GM18867 (cell line): ENCODE results near the gene ITGA8.
"Not testable (repeated sequence)": the region's sequence is repeated elsewhere in the genome, so short reads cannot be mapped to it uniquely, and the experiment has no call there.

ENCODE experiments used
- ATAC-seq: cut with Tn5 transposase; IDR thresholded peaks from one replicate; pipeline ENCODE4 v1.9.1; 2021; ENCODE audit warnings: mild to moderate bottlenecking, moderate library complexity; ENCODE audit not compliant: unreplicated experiment

ITGA8 gene

DNA sequence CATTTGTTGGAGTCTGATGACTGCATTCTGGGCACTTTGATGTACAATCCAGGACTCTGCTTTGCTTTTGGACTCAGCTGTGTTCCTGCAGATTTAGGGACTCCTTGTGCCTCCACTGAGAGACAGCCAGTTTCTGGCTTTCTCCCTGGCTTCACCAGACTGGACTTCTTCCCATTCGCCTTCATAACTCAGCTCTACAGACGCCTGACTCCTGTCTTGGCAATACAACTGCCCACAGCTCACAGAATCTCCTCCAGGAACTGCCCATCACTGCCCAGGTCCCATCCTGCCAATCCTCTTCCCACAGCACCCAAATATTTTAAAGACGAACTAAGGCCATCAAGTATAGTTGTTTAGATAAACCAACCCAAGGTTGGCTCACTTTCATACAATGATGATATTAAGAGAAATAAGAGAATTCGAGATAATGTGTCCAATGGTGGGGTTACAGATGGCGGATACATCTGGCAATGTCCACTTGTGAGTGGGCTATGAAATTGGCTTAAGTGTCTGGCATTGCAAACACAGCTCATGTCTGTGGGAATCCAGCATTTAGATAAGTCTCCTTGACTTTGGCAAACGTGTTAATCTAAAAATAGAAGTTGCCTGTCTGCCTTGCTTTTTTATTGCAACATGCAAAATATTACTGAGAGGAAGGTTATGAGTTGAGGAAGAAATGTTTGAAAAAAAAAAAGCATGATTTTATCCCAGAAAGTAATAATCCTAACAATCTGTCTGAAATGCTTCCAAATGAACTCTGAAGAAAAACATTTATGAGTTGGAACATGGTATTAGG lies 95.1 kb downstream of the ITGA8 start:
- ATAC-seq = no peak

DNA sequence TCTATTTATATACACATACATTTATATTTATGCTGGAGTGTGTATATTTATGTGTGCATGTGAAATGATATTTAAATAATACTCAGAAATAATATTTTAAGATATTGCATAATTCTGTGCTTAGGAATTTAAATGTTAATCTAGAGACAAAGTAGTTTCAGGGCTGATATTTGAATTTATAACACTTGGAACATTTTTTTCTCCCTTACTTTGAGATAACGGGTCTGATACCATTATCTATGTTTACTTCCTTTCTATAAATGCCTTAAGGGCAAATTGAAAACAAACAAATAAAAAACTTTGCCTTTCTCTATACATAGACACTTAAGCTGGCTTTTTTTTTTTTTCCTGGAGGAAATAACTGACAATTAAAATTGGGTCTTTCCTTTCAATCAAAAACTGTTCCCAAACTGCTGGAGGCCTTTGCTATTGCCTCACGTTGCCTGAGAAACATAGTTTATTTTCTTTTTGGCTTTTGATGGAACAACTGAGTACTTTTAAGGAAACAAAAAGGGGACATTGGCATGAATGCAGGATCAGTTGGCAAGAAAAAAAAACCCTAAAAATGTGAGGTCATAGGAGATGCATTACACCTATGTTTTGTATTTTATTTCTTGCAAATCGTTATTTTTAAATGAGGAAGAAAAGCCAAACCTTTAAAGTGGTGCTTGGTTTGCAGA lies 98.7 kb downstream of the ITGA8 start:
- ATAC-seq = no peak

DNA sequence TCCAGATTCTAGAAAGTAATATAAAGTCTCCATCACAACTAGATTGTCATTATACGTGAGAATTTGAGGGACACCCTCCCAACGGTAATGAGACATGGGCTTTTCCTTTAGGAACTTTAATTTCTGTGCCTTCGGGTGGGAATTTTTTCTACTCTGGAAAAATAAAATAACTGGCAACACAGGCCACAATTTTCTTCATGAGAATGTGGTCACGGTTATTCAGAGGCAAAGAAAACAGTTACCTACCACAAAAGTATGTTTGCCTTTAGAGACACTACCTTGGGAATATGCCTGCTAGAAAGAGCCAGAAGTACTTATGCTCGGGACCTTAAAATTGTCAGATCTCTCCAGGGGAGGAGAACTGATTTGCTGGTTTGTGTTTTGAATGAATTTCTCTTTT lies 99.4 kb downstream of the ITGA8 start:
- ATAC-seq = no peak

DNA sequence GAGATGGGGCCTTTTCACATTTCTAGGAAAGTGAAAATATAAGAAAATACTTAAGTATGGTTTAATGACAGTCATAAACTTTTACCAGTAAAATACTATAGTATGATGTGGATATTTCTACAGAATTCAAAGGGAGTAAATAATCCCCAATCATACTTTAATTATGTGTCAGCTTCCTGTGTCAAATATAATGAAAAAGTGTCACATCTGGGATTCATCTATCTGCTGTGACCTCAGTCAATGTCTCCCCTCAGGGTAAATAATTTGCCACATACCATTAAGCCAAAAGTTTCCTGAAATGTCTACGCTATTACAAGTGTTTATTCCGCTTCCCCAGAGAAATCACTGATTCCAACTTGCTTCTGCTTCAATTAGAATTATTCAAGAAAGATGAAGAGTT lies 110.5 kb downstream of the ITGA8 start:
- no peak for ATAC-seq

DNA sequence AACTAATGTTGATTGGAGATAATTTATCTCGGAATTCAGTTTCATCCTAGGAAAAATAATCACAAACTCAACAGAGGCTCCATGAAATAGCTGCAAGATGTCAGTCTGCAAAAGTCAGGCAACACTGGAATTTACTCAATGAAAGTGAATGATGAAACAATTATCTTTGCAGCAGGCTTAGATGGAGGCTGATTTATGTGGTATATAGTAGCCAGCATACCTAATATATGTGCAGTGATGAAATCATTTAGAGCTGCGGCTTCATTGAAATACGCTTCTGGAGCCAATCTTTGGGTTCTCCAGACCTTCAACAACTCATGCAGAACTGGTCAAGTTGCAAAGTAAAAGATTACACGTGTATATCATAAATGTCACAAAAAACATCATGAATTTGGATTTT lies 113.3 kb downstream of the ITGA8 start:
- no peak for ATAC-seq

DNA sequence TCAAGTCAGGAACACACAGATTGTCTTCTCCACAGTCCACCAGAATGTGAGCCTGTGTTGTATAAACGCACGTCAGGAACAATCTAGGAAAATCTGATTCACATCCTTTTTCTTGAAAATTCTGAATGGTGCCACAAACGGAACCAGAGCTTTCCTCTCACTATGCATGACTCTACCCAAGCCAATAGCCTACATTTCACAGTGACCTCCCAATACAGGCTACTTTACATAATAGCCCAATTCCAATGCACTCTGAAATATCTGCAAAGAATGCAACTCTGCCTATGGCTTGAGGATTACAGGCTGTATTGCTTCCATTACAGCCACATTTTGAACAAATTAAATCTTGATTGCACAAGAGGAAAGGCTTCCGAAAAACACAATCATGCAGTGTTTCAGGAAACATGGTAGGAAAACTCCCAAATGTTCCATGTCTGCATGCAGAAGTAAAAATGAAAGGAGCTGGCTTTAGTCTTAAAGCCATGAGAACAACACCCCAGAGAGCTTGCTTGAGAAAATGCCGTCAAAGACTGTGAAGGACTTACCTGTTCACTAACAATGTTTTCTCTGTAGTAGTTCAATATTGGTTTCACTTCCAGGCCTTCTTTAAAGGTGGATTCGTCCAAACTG lies 113.9 kb downstream of the ITGA8 start:
- no peak for ATAC-seq

DNA sequence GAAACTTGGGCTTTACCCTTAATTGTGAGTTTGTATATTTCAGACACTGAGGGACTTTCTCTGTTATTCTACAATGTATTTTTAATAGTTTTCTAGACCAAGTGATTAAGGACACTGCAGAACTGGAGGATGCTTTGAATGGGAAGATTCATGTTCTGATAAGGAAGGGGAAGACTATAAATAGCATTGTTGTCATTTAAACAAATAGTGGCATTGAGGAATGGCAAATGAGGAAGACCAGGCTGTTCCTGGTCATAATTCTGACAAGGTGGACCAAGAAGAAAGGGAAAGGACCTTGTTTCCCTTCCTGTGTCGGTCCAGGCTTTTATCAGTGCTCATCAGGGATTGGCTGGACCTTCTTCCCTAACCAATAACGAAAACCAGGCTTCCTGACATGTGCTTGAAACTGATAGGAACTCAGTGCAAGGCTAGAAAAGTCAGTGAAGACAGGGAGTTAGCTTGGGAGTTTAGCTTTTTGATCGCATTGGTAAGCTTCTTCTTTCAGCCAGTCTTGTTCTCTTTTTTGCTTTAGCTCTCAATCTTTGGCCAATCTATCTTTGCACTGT lies 116.2 kb downstream of the ITGA8 start:
- ATAC-seq = no peak

DNA sequence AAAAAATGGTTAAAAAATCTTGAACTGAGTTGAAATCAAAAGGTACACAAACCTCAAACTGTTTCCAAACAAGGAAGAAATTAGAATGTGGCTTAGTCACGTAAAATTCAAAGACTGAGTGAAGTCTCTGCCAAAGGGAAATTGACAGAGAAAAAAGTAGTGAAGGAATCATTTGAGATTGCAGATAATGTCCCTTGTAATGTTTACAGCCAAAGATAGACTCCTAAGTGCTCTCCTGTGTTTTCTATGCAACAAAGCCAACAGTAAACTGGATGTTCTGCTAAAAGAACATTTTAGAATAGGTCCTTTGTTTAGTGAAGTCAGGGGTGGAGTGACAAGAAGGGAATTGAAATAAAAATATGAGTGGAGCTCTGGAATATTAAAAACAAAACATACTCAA lies 117.9 kb downstream of the ITGA8 start:
- no peak for ATAC-seq

DNA sequence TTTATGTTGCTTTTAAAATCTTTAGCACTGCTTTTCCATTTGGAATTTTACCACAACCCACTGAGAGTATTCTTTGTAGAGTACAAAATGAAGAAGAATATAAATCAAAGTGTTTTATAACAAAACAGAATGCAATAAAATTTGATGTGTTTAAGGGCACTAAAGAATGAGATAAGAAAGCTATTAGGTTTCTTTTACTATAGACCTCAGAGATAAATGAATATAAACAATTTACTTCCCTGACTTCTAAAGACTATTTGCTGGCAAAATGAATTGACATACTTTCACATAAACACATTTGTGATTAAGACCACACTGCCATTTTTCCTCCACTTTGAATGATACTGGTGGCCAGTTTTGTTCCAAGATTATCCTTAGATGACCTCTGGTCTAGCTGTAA lies 124.5 kb downstream of the ITGA8 start:
- no peak for ATAC-seq

DNA sequence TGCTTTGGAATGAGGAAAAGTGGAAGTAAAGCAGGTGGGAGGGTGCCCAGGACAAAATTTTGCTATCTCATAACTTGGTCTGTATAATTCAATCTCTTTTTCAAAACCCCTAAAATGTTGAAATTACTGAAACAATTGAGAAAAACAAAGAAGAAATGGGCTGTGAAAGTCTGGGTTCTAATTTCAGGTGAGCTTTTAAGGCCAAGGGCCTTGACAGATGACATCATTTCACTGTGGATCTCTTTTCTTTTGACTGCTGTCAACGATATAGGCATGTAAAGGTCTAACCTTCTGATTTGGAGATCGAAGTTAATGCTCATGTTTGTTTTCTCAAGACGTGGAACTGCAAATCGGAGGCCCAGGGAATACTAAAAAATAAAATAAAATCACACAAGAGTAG lies 127.8 kb downstream of the ITGA8 start:
- no peak for ATAC-seq

DNA sequence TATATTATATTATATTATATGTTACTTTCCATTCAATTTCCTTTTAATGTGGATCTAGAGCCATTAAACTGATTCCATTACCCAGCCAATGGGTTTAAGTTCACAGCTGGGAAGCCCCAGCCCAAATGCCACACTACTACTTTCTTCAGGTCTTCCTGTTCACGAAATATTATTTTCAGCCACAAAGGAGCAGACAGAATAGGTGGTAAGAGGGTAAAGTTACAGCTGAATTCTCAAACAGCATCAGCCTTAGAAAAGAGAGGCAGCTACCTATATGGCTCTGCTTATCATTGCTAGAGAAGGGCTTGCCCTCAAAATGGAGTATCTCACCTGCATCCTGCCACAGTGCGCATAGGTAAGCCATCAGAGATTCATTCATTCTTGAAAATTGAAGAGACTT lies 128.3 kb downstream of the ITGA8 start:
- no peak for ATAC-seq

DNA sequence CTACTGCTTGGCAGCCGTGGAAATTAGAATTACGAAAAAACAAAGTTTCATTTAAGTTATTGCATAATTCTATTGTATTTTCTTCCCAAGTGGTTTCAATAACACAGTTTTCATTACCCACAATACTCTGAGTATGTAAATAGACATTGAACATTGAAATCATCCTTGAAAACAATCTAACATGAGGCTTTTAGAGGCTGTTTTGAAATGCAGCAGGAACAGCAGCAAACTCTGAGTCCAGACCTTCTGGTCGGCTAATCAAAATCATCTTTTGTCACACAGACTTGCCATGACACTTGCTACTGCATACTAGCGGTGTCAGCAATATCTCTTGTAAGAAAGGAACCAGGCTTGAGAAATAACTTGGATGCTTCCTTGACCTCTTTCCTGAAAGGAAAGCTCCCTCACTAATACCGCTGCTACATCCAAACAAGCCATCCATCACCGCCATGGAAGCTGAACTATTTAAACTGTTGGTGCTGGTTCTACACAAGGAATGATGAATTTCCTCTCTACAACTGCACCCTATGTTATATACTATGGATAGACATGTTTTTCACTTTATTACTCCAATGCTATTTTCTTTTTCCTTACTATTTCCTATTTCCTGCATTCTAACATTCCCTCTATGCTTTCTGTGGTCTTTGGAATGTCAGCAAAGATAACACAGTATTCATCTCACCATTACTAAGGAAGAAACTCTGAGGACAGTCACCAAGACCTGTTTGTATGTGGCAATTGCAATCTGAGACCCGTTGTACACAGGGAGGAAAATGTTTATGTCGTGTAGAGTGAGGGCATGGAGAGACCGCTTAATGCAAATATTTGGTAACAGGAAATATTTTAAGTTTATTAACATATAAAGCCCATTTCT lies 130.8 kb downstream of the ITGA8 start:
- ATAC-seq = no peak

DNA sequence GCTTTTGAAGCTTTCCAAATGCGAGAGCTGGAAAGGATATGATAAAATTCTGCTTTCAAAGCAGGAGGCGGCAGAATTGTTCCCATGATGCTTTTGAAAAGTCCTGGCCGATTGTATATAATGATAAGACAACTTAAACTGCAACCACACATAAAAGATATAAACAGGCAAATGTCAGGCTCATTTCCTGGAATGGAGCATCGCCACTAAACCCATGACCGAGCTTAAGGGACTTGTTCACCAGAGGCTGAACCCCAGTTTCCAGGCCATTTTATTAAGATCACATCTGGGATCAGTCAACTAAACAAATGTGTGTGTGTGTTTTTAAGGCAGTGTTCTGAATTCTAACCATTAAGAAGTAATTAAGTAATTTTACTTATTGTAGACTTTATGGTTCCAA lies 131.6 kb downstream of the ITGA8 start:
- ATAC-seq = no peak

DNA sequence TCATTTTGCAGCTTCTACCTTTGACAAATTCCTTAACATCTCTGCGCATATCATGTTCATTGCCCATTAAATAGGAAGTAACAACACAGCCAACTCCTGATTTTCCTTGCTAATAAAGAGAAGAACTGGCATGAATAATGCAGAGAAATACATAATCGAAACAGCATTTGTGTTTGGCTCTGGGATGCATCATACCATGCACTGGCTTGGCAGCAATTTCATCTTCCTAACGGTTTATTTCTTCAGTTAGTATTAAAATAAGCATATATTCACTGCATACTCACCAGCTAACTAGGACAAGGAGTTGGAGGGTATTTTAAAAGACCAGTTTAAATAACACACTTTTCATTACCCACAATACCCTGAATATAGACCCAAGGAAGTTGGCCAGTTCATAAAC lies 132.5 kb downstream of the ITGA8 start:
- ATAC-seq = no peak

DNA sequence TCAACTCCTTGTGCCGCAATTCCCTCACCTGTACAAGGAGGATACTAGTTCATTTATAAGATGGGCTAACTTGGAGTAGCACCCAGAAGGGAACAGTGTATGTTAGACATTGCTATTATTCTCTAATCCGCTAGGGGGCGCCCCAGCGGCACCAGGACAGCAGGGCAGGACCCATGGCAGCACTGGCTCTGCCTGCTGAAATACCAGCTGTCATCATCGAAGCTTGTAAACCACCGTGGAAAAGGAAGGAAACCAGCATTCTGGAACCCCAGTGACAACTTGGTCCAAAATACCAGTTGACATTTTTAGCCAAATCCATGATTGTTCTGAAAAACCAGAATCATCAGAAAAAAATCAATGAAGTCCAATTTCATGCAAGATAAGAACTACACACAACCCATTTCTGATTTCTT lies 134.4 kb downstream of the ITGA8 start:
- peak; percentile 89 for ATAC-seq

DNA sequence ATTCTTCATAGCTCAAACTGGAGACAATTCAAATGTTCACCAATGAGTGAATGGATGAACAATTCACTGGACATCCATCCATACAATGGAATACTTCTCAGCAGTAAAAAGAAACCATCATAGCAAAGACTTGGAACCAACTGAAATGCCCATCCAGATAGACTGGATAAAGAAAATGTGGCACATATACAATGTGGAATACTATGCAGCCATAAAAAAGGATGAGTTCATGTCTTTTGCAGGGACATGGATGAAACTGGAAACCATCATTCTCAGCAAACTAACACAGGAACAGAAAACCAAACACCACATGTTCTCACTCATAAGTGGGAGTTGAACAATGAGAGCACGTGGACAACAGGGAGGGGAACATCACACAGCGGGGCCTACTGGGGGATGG lies 136.8 kb downstream of the ITGA8 start:
- not testable (repeated sequence) for ATAC-seq

DNA sequence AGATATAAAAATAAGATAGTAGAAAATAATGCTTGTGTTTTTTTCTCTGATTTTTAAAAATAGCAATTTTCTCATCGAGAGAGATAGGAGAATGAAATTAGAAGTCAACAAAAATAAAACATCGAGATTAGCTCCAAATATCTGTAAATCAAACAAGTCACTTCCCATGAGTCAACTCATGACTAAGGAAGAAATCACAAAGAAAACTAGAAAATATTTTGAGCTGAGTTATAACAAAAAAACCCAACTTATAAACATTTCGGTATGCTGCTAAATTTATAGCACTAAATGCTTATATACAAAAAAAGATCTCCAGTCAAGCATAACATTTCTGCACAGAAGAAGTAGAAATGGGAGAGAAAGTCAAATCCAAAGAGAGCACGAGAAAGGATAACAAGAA lies 140.1 kb downstream of the ITGA8 start:
- no peak for ATAC-seq

DNA sequence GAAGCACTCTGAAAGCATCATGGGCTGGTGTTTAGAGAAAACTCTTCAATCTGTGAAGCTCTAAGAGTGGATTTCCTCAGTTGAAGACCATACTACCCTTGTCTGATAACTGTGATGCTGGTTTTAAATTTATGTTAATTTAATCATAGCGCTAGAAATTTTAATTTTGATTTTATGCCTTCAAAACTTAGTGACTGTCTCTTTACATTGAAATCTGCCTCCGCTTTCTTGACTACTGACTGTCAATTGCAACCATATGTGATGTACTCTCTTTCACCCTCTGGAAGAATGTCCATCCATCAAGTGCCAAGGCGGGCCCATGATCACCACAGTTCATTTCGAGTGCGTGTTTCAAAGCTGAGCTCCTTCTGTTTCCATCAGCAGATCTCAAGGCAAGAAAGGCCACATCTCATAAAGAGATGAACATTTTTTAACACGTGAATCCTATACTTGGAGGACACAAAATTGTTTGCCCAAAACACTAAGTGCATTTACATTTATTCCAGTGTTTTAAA lies 147.1 kb downstream of the ITGA8 start:
- ATAC-seq = no peak

DNA sequence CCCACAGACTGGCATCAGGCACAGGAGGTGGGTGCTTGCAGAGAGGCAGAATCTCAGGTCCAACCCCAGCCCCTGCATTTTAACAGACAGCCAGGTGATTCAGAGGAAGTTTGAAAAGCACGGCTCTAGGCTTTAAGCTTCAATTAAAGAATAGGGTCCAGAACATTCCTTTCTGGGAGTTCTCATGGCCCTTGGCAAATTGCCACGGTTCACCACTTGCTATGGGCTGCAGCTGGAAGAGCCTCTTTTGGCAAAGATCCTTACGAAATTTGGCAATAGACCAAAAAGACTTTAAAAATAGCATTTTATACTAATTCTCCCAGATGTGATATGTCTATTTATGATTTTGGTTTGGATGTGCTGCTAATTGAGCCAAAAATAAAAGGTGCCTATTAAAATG lies 148.1 kb downstream of the ITGA8 start:
- no peak for ATAC-seq

DNA sequence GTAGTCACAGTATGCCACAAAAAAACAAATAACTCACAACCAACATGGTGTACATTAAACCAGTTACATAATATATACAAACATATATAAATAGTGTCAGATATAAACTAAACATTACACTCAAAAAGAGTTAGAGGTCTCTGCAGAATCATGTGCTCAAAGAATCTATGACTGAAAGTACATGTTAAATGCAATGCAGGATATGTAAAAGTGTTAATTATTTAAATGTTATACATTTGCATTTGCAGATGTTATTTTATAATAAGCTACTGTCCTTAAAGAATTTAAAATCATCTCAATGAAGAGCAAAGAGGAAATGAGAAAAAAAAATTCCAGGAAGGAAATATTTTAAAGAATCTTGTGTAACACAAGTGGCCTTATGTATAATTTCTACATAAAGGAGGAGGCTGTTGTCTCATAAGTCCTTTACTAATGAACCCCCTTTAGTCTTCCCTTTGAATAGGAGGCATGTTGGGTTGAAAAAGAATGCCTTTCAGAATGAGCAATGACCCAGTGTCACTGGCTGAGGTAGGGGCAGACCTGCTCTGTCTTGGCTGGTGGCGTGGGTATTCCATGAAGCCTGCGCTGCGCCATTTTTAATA lies 148.9 kb downstream of the ITGA8 start:
- no peak for ATAC-seq
